Measurements from ENCODE around the gene COL20A1. TPM values are rescaled to one million over a fixed set of nuclear protein-coding genes. Genes with fewer than 3 reads are reported as not detected.
A peak's percentile ranks its signal among the peaks of the same experiment; 100 is the strongest.

The COL20A1 gene
- total RNA-seq, 1 donor from 2014 or later, result 0.05 TPM

GRCh38 chr20:63277466-63278272, 15.3 kb upstream of the COL20A1 start:
- no peak for DNase-seq (ENCODE audit: low read depth)

- DNase-seq (ENCODE audit: low read depth), result no peak
Observed at GRCh38 chr20:63278661-63279060, 14.3 kb upstream of the COL20A1 start.

- DNase-seq (ENCODE audit: low read depth), result no peak
Observed at GRCh38 chr20:63279931-63280330, 13.1 kb upstream of the COL20A1 start.

- DNase-seq (ENCODE audit: low read depth), result no peak
Observed at GRCh38 chr20:63280371-63280770, 12.6 kb upstream of the COL20A1 start.

GRCh38 chr20:63280929-63281545, 11.9 kb upstream of the COL20A1 start:
- DNase-seq (ENCODE audit: low read depth), result no peak

GRCh38 chr20:63281742-63282665, 11.0 kb upstream of the COL20A1 start:
- peak; percentile 89 for DNase-seq (ENCODE audit: low read depth)

GRCh38 chr20:63282946-63283345, 10.0 kb upstream of the COL20A1 start:
- no peak for DNase-seq (ENCODE audit: low read depth)

GRCh38 chr20:63283397-63284082, 9.4 kb upstream of the COL20A1 start:
- no peak for DNase-seq (ENCODE audit: low read depth)

GRCh38 chr20:63284083-63284440, 8.9 kb upstream of the COL20A1 start:
- no peak for DNase-seq (ENCODE audit: low read depth)

GRCh38 chr20:63284544-63284949, 8.4 kb upstream of the COL20A1 start:
- no peak for DNase-seq (ENCODE audit: low read depth)

- no peak for DNase-seq (ENCODE audit: low read depth)
Observed at GRCh38 chr20:63284981-63285524, 7.9 kb upstream of the COL20A1 start.

GRCh38 chr20:63285636-63286615, 7.1 kb upstream of the COL20A1 start:
- no peak for DNase-seq (ENCODE audit: low read depth)

GRCh38 chr20:63286781-63287696, 5.9 kb upstream of the COL20A1 start:
- DNase-seq (ENCODE audit: low read depth), result no peak

- no peak for DNase-seq (ENCODE audit: low read depth)
Observed at GRCh38 chr20:63287697-63288580, 5.0 kb upstream of the COL20A1 start.

- DNase-seq (ENCODE audit: low read depth), result no peak
Observed at GRCh38 chr20:63288581-63289251, 4.3 kb upstream of the COL20A1 start.

GRCh38 chr20:63289311-63290135, 3.5 kb upstream of the COL20A1 start:
- DNase-seq (ENCODE audit: low read depth), result no peak

All from myocyte (in vitro differentiated cells).